Hepatocyte (in vitro differentiated cells): ENCODE measurements around the gene DOCK4. TPM values are rescaled to one million over a fixed set of nuclear protein-coding genes. Genes with fewer than 3 reads are reported as not detected.

Experiments used
- DNase-seq: peaks from one replicate; pipeline ENCODE4 v3.0.0-alpha.2; 2016; ENCODE audit warnings: low spot score
- H2AFZ ChIP-seq: fragments of 200-600 bp; sonication (generic); 2 replicates; pipeline ENCODE4 v1.6.0; 2016; ENCODE audit warnings: antibody characterized with exemption, mild to moderate bottlenecking
- H3K27ac ChIP-seq: fragments of 200-600 bp; sonication (generic); 2 replicates; pipeline ENCODE4 v1.5.1; 2016; ENCODE audit warnings: mild to moderate bottlenecking
- H3K27me3 ChIP-seq: fragments of 200-600 bp; sonication (generic); 2 replicates; pipeline ENCODE4 v1.6.1; 2016
- H3K36me3 ChIP-seq: fragments of 200-600 bp; sonication (generic); replicated peaks from 2 replicates; pipeline ENCODE4 v1.5.1; 2016; ENCODE audit warnings: low read depth; ENCODE audit not compliant: insufficient read depth
- H3K4me1 ChIP-seq: fragments of 200-600 bp; sonication (generic); 2 replicates; pipeline ENCODE4 v1.5.1; 2016; ENCODE audit warnings: mild to moderate bottlenecking, moderate library complexity; ENCODE audit not compliant: insufficient read depth
- H3K4me2 ChIP-seq: fragments of 200-600 bp; sonication (generic); 2 replicates; pipeline ENCODE4 v1.6.0; 2016
- H3K4me3 ChIP-seq: fragments of 200-600 bp; sonication (generic); 2 replicates; pipeline ENCODE4 v1.5.1; 2016; ENCODE audit warnings: mild to moderate bottlenecking
- H3K79me2 ChIP-seq: fragments of 200-600 bp; sonication (generic); 2 replicates; pipeline ENCODE4 v1.6.0; 2017; ENCODE audit warnings: mild to moderate bottlenecking
- H3K9me2 ChIP-seq: fragments of 200-600 bp; sonication (generic); replicated peaks from 2 replicates; pipeline ENCODE4 v1.6.0; 2017; ENCODE audit warnings: mild to moderate bottlenecking; ENCODE audit not compliant: insufficient read depth
- H3K9me3 ChIP-seq: fragments of 200-600 bp; sonication (generic); 2 replicates; pipeline ENCODE4 v1.5.1; 2016; ENCODE audit warnings: low read depth, mild to moderate bottlenecking
- H4K20me1 ChIP-seq: fragments of 200-600 bp; sonication (generic); 2 replicates; pipeline ENCODE4 v1.6.0; 2016; ENCODE audit warnings: mild to moderate bottlenecking; ENCODE audit not compliant: insufficient read depth, poor library complexity, severe bottlenecking
- CTCF ChIP-seq: fragments of 200-600 bp; sonication (generic); IDR thresholded peaks from 2 replicates; pipeline ENCODE4 v1.5.1; 2016; ENCODE audit warnings: antibody characterized with exemption, mild to moderate bottlenecking; ENCODE audit not compliant: poor library complexity
- EZH2 ChIP-seq: fragments of 200-600 bp; sonication (generic); IDR thresholded peaks from 2 replicates; pipeline ENCODE4 v1.6.1; 2016; ENCODE audit warnings: antibody characterized with exemption, mild to moderate bottlenecking, borderline replicate concordance
- EZH2phosphoT487 ChIP-seq: fragments of 200-600 bp; sonication (generic); IDR thresholded peaks from one replicate; pipeline ENCODE4 v1.6.1; 2018; ENCODE audit warnings: antibody characterized with exemption, mild to moderate bottlenecking, low read depth, moderate library complexity; ENCODE audit not compliant: unreplicated experiment, severe bottlenecking
- WGBS: methylation state at CpG from one replicate; pipeline ENCODE4 v1.1.6; 2016; ENCODE audit warnings: low lambda C conversion rate; ENCODE audit errors: missing lambda C conversion rate; 5-methylcytosine and 5-hydroxymethylcytosine counted together
- polyA plus RNA-seq: library from polyadenylated mRNA; unstranded; fragments of >200 nt; fragmentation: Nextera tagmentation; extraction: Ambion mirVana; gene quantifications from 2 replicates; pipeline ENCODE4 v1.2.1, GENCODE V29; 2016
- total RNA-seq: library from RNA; depleted of rRNA; stranded (reverse); fragments of >200 nt; gene quantifications from 2 replicates; pipeline ENCODE4 v1.2.3, GENCODE V29; 2014

DOCK4 gene
- total and polyA plus RNA-seq, 2 experiments from 2014 or later: 4.4 to 22.9 TPM

DNA sequence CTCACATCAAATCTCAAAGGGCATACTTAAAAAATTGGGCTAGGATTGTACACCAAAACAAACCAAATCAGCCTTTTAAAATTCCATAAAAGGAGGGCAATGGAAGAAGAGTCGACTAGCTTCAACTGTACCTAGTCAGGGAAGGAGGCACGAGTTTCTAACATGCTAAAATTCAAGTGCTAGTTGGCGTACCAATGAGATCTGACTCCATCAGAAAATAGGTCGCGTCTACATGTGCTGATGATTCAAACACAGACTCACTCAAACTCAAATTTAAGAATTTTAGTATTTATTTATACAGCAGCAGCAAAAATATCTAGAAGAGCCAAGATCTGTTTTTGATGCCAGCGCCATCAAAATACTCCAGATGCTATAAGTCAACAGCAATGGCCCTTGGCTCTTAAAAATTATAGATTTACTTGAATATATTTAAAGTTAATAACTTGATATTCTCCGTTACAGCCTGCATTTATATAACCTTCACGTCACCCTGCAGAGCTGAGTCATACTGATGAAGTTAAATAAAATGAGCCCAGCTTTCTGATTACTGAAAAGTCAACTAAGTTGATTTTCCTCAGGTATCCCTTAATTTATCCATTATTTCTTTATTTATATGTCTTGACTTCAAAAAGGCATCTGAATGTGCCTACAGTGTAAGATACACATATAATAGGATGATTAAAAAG is 341.8 kb downstream of the DOCK4 start:
- TF ChIP-seq CTCF: no peak
- H3K9me2 ChIP-seq: no peaks in the 10 kb centered on the region
- DNase-seq: no peak
- no peak overlapping the region for H3K4me2 ChIP-seq
- H4K20me1 ChIP-seq: no peaks in the 10 kb centered on the region
- WGBS: 97% methylated on average over 8 of the region's 8 CpGs
- H3K27me3 ChIP-seq: no peaks in the 10 kb centered on the region
- H3K4me1 ChIP-seq: no peaks in the 10 kb centered on the region
- no peak overlapping the region for H2AFZ ChIP-seq
- H3K9me3 ChIP-seq: no peaks in the 10 kb centered on the region
- H3K79me2 ChIP-seq: no peaks in the 10 kb centered on the region
- H3K27ac ChIP-seq: no peak overlapping the region
- H3K4me3 ChIP-seq: no peak overlapping the region
- H3K36me3 ChIP-seq: no peaks in the 10 kb centered on the region

DNA sequence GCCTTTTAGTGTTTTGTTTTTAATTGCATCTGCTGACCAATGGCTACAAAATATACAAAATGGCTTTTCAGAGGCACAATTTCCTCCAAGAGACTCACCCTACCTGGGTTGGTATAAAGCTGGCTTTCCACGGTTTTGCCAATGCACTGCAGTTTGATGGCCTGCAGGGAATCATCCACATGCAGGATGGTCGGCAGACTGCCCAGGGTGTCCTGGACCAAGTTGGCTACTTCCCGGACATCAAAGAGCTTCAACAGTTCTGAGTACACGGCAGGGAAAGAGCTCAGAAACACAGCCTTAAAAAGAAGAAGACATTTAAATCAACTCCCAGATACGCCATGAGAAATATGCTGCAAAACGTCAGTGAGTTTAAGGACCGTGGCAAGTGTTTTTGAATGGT is 342.9 kb downstream of the DOCK4 start:
- no peak overlapping the region for H2AFZ ChIP-seq
- H4K20me1 ChIP-seq: no peaks in the 10 kb centered on the region
- H3K4me3 ChIP-seq: no peak overlapping the region
- no peaks in the 10 kb centered on the region for H3K9me2 ChIP-seq
- H3K36me3 ChIP-seq: no peaks in the 10 kb centered on the region
- H3K27me3 ChIP-seq: no peaks in the 10 kb centered on the region
- 80% methylated on average over 7 of the region's 7 CpGs for WGBS
- no peak overlapping the region for H3K4me2 ChIP-seq
- H3K27ac ChIP-seq: no peak overlapping the region
- H3K9me3 ChIP-seq: no peaks in the 10 kb centered on the region
- no peak for TF ChIP-seq CTCF
- no peak for TF ChIP-seq EZH2
- TF ChIP-seq EZH2phosphoT487: no peak
- no peak for DNase-seq
- H3K79me2 ChIP-seq: no peaks in the 10 kb centered on the region
- no peaks in the 10 kb centered on the region for H3K4me1 ChIP-seq

DNA sequence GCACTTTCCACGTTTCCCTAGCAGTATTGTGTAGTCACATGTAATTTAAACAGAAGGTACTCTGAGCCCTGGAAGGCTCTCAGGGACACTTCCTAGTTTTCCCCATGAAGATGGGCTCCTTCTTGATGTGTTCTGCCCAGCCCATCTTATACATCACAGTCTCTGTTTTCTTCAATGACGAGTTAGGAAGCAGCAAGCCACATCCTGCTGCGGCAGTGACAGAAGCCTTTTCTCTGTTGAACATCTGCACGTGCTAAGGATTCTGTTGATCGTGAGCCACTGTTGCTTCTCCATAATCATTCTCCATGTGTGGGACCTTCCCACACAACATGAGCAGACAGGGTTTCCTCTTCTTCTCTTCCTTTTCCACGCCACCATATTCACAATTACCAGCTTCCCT is 346.0 kb downstream of the DOCK4 start:
- 95% methylated on average over 6 of the region's 6 CpGs for WGBS
- H3K4me2 ChIP-seq: no peak overlapping the region
- no peaks in the 10 kb centered on the region for H3K9me2 ChIP-seq
- H3K27me3 ChIP-seq: no peaks in the 10 kb centered on the region
- no peaks in the 10 kb centered on the region for H4K20me1 ChIP-seq
- no peak for DNase-seq
- no peak for TF ChIP-seq CTCF
- no peak for TF ChIP-seq EZH2
- TF ChIP-seq EZH2phosphoT487: no peak
- H3K4me1 ChIP-seq: peaks cover 4% of the 10 kb centered on the region
- no peaks in the 10 kb centered on the region for H3K79me2 ChIP-seq
- no peaks in the 10 kb centered on the region for H3K36me3 ChIP-seq
- H2AFZ ChIP-seq: no peak overlapping the region
- no peaks in the 10 kb centered on the region for H3K9me3 ChIP-seq
- H3K27ac ChIP-seq: no peak overlapping the region
- no peak overlapping the region for H3K4me3 ChIP-seq

DNA sequence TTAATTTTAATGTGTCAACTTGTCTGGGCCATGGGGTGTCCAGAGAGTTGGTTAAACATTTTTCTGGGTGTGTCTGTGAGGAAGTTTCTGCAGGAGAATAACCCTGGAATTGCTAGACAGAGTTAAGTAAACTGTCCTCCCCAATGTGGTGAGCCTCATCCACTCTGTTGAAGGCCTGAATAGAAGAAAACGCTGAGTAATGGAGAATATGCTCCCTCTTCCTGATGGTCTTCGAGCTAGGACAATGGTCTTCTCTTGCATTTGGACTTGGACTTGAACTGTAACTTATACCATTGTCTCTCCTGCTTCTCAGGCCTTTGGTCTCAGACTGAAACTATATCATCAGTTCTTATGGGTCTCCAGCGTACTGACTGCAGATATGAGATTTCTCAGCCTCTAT is 347.9 kb downstream of the DOCK4 start:
- Histone ChIP-seq H3K4me2 (no peak overlapping the region), H2AFZ (no peak overlapping the region), H4K20me1 (no peaks in the 10 kb centered on the region), H3K9me3 (no peaks in the 10 kb centered on the region), H3K27ac (no peak overlapping the region), H3K9me2 (no peaks in the 10 kb centered on the region), H3K79me2 (no peaks in the 10 kb centered on the region), H3K27me3 (no peaks in the 10 kb centered on the region), H3K36me3 (no peaks in the 10 kb centered on the region), H3K4me1 (peaks cover 8% of the 10 kb centered on the region), H3K4me3 (no peak overlapping the region)
- no peak for TF ChIP-seq CTCF
- TF ChIP-seq EZH2phosphoT487: no peak
- no peak for TF ChIP-seq EZH2
- 89% methylated on average over 3 of the region's 3 CpGs for WGBS
- DNase-seq: no peak
